Loucy (cell line): Measurements from ENCODE around the gene CHAC2.

Experiments
- H2AFZ ChIP-seq: fragments of 200-600 bp; sonication (generic); 2 replicates; pipeline ENCODE4 v1.6.0; 2016; ENCODE audit warnings: antibody characterized with exemption, mild to moderate bottlenecking, low read length, moderate library complexity
- H3F3A ChIP-seq: fragments of 200-600 bp; 2 replicates; pipeline ENCODE4 v1.6.0; 2016; ENCODE audit warnings: antibody characterized with exemption, low read depth, mild to moderate bottlenecking
- H3K27me3 ChIP-seq: fragments of 200-600 bp; sonication (generic); 2 replicates; pipeline ENCODE4 v1.6.1; 2014; ENCODE audit warnings: low read length, mild to moderate bottlenecking; ENCODE audit not compliant: insufficient read depth, poor library complexity, severe bottlenecking
- H3K36me3 ChIP-seq: fragments of 200-600 bp; sonication (generic); 2 replicates; pipeline ENCODE4 v1.6.1; 2016; ENCODE audit warnings: low read length; ENCODE audit not compliant: insufficient read depth
- H3K4me1 ChIP-seq: fragments of 200-600 bp; sonication (generic); 2 replicates; pipeline ENCODE4 v1.5.1; 2014; ENCODE audit warnings: low read length, mild to moderate bottlenecking; ENCODE audit not compliant: insufficient read depth, poor library complexity, severe bottlenecking
- H3K4me2 ChIP-seq: fragments of 200-600 bp; sonication (generic); 2 replicates; pipeline ENCODE4 v1.6.0; 2014; ENCODE audit warnings: antibody characterized with exemption, low read length, low read depth, mild to moderate bottlenecking; ENCODE audit not compliant: poor library complexity, severe bottlenecking
- H3K4me3 ChIP-seq: fragments of 200-600 bp; sonication (generic); 2 replicates; pipeline ENCODE4 v1.5.1; 2014; ENCODE audit warnings: low read length, mild to moderate bottlenecking, mixed read lengths; ENCODE audit not compliant: poor library complexity, severe bottlenecking
- H3K79me2 ChIP-seq: fragments of 200-600 bp; sonication (generic); 2 replicates; pipeline ENCODE4 v1.6.1; 2014; ENCODE audit warnings: low read length; ENCODE audit not compliant: insufficient read depth
- H3K9ac ChIP-seq: fragments of 200-600 bp; sonication (generic); 2 replicates; pipeline ENCODE4 v1.6.0; 2014; ENCODE audit warnings: mild to moderate bottlenecking, low read depth, low read length, moderate library complexity; ENCODE audit not compliant: poor library complexity, severe bottlenecking
- H3K9me2 ChIP-seq: fragments of 200-600 bp; sonication (generic); replicated peaks from 2 replicates; pipeline ENCODE4 v1.6.1; 2016; ENCODE audit warnings: low read depth, low read length, mixed read lengths
- H3K9me3 ChIP-seq: fragments of 200-600 bp; sonication (generic); 2 replicates; pipeline ENCODE4 v1.6.1; 2014; ENCODE audit warnings: mild to moderate bottlenecking, antibody characterized with exemption, low read length, low read depth; ENCODE audit not compliant: insufficient read depth
- H4K20me1 ChIP-seq: fragments of 200-600 bp; sonication (generic); 2 replicates; pipeline ENCODE4 v1.6.0; 2014; ENCODE audit warnings: antibody characterized with exemption, low read length, mild to moderate bottlenecking; ENCODE audit not compliant: insufficient read depth, poor library complexity, severe bottlenecking
- EZH2phosphoT487 ChIP-seq: fragments of 200-600 bp; IDR thresholded peaks from 2 replicates; pipeline ENCODE4 v1.6.1; 2018; ENCODE audit warnings: antibody characterized with exemption, mild to moderate bottlenecking, moderate library complexity, borderline replicate concordance
- TF ChIP-seq, protein P1 (sequence below): fragments of 200-600 bp; sonication (generic); conservative IDR thresholded peaks from 2 replicates; pipeline ENCODE4 v1.5.1; 2014; ENCODE audit warnings: mild to moderate bottlenecking, antibody characterized with exemption, low read length

CHAC2 gene

DNA sequence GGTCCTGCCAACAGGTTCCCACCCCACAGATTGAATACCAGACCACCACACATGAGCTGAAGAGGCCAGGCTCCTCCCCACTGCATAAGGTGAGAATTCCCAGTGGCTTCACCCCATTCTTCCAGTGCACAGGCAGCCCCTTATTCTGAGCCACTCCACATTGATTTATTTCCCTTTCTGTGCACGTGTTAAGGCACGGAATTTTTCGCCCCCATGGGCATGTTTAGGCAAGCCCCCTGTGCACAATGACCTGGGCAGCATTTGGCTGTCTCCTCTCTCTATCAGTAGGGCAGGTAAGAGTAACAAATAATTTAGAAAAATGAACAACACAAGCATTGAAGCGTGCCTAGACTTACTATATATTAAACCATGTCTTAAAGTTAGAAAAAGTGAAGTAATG, 15.2 kb upstream of the CHAC2 start:
- no peaks in the 10 kb centered on the region for H3K9me3 ChIP-seq
- TF ChIP-seq, protein P1, sequence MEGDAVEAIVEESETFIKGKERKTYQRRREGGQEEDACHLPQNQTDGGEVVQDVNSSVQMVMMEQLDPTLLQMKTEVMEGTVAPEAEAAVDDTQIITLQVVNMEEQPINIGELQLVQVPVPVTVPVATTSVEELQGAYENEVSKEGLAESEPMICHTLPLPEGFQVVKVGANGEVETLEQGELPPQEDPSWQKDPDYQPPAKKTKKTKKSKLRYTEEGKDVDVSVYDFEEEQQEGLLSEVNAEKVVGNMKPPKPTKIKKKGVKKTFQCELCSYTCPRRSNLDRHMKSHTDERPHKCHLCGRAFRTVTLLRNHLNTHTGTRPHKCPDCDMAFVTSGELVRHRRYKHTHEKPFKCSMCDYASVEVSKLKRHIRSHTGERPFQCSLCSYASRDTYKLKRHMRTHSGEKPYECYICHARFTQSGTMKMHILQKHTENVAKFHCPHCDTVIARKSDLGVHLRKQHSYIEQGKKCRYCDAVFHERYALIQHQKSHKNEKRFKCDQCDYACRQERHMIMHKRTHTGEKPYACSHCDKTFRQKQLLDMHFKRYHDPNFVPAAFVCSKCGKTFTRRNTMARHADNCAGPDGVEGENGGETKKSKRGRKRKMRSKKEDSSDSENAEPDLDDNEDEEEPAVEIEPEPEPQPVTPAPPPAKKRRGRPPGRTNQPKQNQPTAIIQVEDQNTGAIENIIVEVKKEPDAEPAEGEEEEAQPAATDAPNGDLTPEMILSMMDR: no peak
- no peak for TF ChIP-seq EZH2phosphoT487
- H3K9ac ChIP-seq: no peak overlapping the region
- H3K79me2 ChIP-seq: no peaks in the 10 kb centered on the region
- H3K27me3 ChIP-seq: no peaks in the 10 kb centered on the region
- H3K9me2 ChIP-seq: no peaks in the 10 kb centered on the region
- no peaks in the 10 kb centered on the region for H3K4me1 ChIP-seq
- peaks cover 41% of the 10 kb centered on the region for H3K36me3 ChIP-seq
- no peaks in the 10 kb centered on the region for H3F3A ChIP-seq
- H3K4me3 ChIP-seq: no peak overlapping the region
- no peak overlapping the region for H2AFZ ChIP-seq
- H3K4me2 ChIP-seq: no peak overlapping the region
- no peaks in the 10 kb centered on the region for H4K20me1 ChIP-seq

DNA sequence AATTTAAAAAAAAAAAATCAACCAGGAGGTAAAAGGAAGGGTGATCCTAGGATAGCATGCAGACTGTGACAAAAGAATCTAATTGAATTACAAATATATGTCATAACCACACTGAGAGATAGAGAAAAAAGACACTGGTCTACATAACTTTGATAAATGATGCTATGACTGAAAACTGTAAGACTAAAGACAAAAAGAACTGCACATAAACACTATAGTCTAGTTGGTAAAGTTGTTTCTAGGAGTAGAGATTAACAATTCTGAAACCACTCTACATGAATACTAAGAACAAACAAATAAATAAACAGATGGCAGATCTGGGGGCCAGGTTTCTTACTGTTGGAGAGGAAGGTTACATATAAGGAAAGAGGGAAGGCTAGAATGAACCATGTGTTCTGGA, 14.6 kb upstream of the CHAC2 start:
- Histone ChIP-seq H3K27me3 (no peaks in the 10 kb centered on the region), H3K79me2 (no peaks in the 10 kb centered on the region), H3K4me2 (no peak overlapping the region), H3K9me3 (no peaks in the 10 kb centered on the region), H3K4me1 (no peaks in the 10 kb centered on the region), H3K36me3 (peaks cover 35% of the 10 kb centered on the region), H4K20me1 (no peaks in the 10 kb centered on the region), H3F3A (no peaks in the 10 kb centered on the region), H2AFZ (no peak overlapping the region), H3K4me3 (no peak overlapping the region), H3K9me2 (no peaks in the 10 kb centered on the region), H3K9ac (no peak overlapping the region)
- TF ChIP-seq EZH2phosphoT487: no peak
- TF ChIP-seq, protein P1: no peak

DNA sequence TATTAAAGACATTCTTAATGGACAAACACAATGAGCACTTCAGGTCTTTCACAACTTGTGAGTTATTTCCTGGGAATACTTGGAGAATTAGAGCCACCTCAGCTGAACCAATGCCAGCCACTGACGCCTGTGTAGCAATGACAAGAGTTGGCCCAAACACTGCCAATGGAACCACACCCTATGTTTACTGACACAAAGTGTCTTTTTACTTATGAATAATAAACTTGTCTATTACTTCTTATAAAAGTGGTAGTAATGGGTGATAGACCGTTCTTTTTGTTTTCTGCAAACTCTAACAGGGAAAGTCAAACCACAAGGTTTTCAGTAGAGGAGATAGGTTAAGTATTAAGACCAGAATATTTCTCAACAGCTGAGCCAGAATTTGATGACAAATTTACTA, 12.5 kb upstream of the CHAC2 start:
- Histone ChIP-seq H3K27me3 (no peaks in the 10 kb centered on the region), H3K4me3 (no peak overlapping the region), H3K79me2 (no peaks in the 10 kb centered on the region), H3K36me3 (peaks cover 19% of the 10 kb centered on the region; the same call in 1 of the 2 replicates), H4K20me1 (no peaks in the 10 kb centered on the region), H3K9me3 (no peaks in the 10 kb centered on the region), H3F3A (no peaks in the 10 kb centered on the region), H3K4me2 (no peak overlapping the region), H3K9me2 (no peaks in the 10 kb centered on the region), H3K4me1 (no peaks in the 10 kb centered on the region), H2AFZ (no peak overlapping the region), H3K9ac (no peak overlapping the region)
- TF ChIP-seq, protein P1: no peak
- no peak for TF ChIP-seq EZH2phosphoT487
